ENCODE data around the gene UQCRC2.

- TF ChIP-seq CTCF (IDR thresholded peaks at IDR 0.05; ENCODE audit: borderline replicate concordance, extremely low read depth, low read length, poor library complexity, severe bottlenecking) (no peak), EZH2 (IDR thresholded peaks at IDR 0.05; ENCODE audit: borderline replicate concordance, low read depth, low read length, severe bottlenecking) (no peak)
Measured at GRCh38 chr16:22006636-22007035, 53.5 kb downstream of the UQCRC2 start.
